Measurements from ENCODE around the gene MUC15. TPM values are rescaled to one million over a fixed set of nuclear protein-coding genes. Genes with fewer than 3 reads are reported as not detected.

The MUC15 gene
- total RNA-seq, 2 donors from 2014 or later, result 0.12 TPM; not detected in 1

DNA sequence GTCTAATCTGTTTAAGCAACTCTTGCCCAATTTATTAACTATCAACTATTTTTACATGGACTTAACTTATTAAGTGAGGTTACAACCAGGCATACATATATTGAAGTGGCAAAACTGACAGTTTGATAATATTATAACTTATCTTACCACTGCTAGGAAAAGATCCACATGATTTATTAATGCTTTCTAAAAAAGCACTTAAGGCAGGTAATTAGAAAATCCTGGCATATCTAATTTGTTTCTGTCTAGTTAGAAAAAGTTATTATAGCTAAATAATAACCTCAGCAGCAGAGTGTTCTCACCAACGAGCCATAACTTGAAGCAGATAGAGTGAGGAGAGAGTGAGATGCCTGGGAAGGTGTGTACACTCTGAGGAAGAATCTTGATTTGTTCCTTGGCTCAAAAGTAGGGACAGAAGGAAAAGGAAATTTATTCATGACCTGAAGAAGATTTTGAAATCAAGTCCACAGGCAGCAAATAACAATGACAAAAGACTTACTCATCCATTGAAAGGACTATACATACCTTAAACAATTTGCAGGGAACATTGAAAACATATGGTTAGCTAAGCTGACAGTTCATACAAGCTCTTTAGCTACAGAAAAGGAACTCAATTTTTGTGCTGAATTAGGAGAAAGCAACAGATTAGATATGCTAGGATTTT, 7.1 kb upstream of the MUC15 start:
- Histone ChIP-seq H3K27ac (no peak overlapping the region), H3K36me3 (no peaks in the 10 kb centered on the region), H3K4me3 (no peak overlapping the region), H3K4me1 (no peaks in the 10 kb centered on the region), H3K9me3 (no peaks in the 10 kb centered on the region), H3K27me3 (no peaks in the 10 kb centered on the region), H3K9ac (ENCODE audit: low read depth in 2 of 2, low read length in 2 of 2) (no peak overlapping the region)
- DNase-seq, result no peak
- intact Hi-C loops (cut with DNase I), result no loop called here
- TF ChIP-seq, protein P1, sequence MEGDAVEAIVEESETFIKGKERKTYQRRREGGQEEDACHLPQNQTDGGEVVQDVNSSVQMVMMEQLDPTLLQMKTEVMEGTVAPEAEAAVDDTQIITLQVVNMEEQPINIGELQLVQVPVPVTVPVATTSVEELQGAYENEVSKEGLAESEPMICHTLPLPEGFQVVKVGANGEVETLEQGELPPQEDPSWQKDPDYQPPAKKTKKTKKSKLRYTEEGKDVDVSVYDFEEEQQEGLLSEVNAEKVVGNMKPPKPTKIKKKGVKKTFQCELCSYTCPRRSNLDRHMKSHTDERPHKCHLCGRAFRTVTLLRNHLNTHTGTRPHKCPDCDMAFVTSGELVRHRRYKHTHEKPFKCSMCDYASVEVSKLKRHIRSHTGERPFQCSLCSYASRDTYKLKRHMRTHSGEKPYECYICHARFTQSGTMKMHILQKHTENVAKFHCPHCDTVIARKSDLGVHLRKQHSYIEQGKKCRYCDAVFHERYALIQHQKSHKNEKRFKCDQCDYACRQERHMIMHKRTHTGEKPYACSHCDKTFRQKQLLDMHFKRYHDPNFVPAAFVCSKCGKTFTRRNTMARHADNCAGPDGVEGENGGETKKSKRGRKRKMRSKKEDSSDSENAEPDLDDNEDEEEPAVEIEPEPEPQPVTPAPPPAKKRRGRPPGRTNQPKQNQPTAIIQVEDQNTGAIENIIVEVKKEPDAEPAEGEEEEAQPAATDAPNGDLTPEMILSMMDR (IDR thresholded peaks at IDR 0.05), result no peak

DNA sequence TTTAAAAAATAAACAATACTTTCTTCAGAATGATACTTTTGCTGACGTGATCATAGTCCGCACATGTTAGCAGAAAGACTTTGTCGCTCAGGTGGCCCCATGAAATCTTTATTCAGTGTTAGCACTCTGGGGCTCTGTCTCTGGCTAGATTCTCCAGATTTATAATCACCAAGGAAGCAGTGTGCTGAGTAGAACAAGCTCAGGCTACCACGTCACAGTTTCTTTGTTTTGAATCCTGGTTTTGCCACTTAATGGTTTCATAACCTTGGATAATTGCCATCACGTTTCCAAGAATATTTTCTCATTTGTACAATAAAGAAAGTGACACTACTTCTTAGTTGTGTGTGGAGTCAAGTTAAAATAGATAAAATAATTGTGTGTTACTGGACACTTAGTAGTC, 3.9 kb upstream of the MUC15 start:
- H3K4me1 ChIP-seq, result no peaks in the 10 kb centered on the region
- intact Hi-C loops (cut with DNase I), result no loop called here
- TF ChIP-seq, protein P1 (IDR thresholded peaks at IDR 0.05), result no peak
- H3K27me3 ChIP-seq, result no peaks in the 10 kb centered on the region
- H3K27ac ChIP-seq, result no peak overlapping the region
- no peaks in the 10 kb centered on the region for H3K36me3 ChIP-seq
- no peak overlapping the region for H3K4me3 ChIP-seq
- no peaks in the 10 kb centered on the region for H3K9me3 ChIP-seq
- H3K9ac ChIP-seq (ENCODE audit: low read depth in 2 of 2, low read length in 2 of 2), result no peak overlapping the region
- DNase-seq, result no peak

DNA sequence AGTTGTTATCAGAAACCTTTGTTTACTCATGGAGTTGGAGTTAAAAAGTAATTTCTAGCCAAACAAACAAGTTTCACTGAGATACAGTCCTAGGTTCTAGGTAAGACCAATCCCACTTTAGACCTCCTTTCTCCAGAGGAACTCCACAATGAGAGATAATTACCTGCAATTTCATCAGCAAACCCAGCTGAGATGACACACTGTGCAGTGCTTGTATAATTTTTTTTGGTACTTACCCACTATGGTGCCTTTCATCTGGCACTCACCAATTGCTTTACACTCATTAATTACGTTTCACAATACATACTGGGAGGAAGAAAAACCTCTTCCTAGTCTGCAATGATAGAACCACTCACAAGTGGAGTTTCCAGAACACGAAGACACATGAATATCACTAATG, 1.8 kb upstream of the MUC15 start:
- TF ChIP-seq, protein P1 (IDR thresholded peaks at IDR 0.05), result no peak
- no peaks in the 10 kb centered on the region for H3K36me3 ChIP-seq
- H3K27me3 ChIP-seq, result no peaks in the 10 kb centered on the region
- DNase-seq, result no peak
- no peak overlapping the region for H3K9ac ChIP-seq (ENCODE audit: low read depth in 2 of 2, low read length in 2 of 2)
- no peaks in the 10 kb centered on the region for H3K4me1 ChIP-seq
- no peak overlapping the region for H3K4me3 ChIP-seq
- no peaks in the 10 kb centered on the region for H3K9me3 ChIP-seq
- no peak overlapping the region for H3K27ac ChIP-seq
- intact Hi-C loops (cut with DNase I), result no loop called here

DNA sequence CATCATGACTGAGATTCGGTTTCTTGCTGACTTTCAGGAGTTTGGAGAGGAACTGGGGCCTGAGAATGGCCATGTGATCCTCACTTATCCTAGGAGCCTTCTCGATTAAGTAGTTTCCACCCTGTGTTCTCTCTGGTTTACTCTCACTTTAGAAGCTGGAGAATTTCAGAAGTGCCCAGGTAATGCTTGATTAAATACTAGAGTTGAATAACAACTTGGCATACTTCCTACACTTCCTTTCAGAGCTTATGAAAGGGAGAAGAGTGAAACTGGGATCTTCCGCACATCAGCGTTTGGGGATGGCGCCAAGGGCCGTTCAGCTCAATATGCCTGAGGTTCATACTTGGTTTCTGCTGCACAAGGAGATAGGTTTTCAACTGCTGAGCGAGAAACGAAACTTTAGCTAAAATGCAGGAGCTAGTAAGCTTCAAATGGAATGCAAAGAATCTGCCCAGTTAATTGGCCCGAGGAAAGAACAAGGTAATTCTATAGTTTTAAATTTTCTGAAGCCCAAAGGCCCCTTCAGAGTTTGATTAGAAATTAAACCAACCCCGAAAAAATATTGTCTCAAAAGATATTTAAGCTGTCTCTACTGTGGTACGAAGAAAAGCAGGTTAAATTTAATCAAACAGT, 823 bp upstream of the MUC15 start:
- no peaks in the 10 kb centered on the region for H3K4me1 ChIP-seq
- no peaks in the 10 kb centered on the region for H3K9me3 ChIP-seq
- intact Hi-C loops (cut with DNase I), result no loop called here
- no peak overlapping the region for H3K9ac ChIP-seq (ENCODE audit: low read depth in 2 of 2, low read length in 2 of 2)
- H3K4me3 ChIP-seq, result no peak overlapping the region
- DNase-seq, result no peak
- no peaks in the 10 kb centered on the region for H3K36me3 ChIP-seq
- no peak overlapping the region for H3K27ac ChIP-seq
- TF ChIP-seq, protein P1 (IDR thresholded peaks at IDR 0.05), result no peak
- no peaks in the 10 kb centered on the region for H3K27me3 ChIP-seq

DNA sequence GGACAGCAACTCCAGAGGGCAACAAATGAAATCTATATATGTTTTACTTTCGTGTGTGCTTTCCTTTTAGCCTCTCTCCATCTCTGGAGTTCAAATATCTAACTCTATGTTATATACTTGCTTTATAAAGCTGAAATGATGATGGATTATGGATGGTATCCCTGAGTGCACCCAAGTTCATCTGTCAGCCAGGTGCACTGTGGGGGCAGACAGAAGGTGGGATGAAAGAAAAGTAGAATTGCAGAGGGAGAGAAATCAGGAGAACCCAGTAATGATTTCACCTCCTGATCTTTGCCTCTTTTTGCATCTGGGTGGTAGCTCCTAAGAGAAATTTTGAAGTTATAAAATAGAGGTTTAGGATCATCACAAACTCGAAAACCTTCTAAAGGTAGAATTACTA, 2.4 kb downstream of the MUC15 start:
- intact Hi-C loops (cut with DNase I), result no loop called here
- H3K4me3 ChIP-seq, result no peak overlapping the region

More for the DNA sequence above, 2.4 kb downstream of the MUC15 start:
- no peaks in the 10 kb centered on the region for H3K4me1 ChIP-seq
- no peaks in the 10 kb centered on the region for H3K36me3 ChIP-seq
- no peak overlapping the region for H3K27ac ChIP-seq
- TF ChIP-seq, protein P1 (IDR thresholded peaks at IDR 0.05), result no peak
- no peak for DNase-seq
- H3K9ac ChIP-seq (ENCODE audit: low read depth in 2 of 2, low read length in 2 of 2), result no peak overlapping the region
- no peaks in the 10 kb centered on the region for H3K9me3 ChIP-seq
- H3K27me3 ChIP-seq, result no peaks in the 10 kb centered on the region
